Fibroblast of pulmonary artery (primary cell): ENCODE results near the gene LRRC41.

Source experiments
- DNase-seq: peaks from one replicate; pipeline ENCODE4 v3.0.0-alpha.2; 2010; ENCODE audit warnings: low read depth
- H3K4me3 ChIP-seq: replicated peaks from 2 replicates; pipeline ENCODE4 v1.5.1; 2011; ENCODE audit warnings: low read depth, mild to moderate bottlenecking, control low read depth, low read length, moderate library complexity
- CTCF ChIP-seq: IDR thresholded peaks from 2 replicates; pipeline ENCODE4 v1.5.1; 2011; ENCODE audit warnings: mild to moderate bottlenecking, control low read depth, low read length, inconsistent platforms; ENCODE audit errors: missing control alignments

The LRRC41 gene, protein sequence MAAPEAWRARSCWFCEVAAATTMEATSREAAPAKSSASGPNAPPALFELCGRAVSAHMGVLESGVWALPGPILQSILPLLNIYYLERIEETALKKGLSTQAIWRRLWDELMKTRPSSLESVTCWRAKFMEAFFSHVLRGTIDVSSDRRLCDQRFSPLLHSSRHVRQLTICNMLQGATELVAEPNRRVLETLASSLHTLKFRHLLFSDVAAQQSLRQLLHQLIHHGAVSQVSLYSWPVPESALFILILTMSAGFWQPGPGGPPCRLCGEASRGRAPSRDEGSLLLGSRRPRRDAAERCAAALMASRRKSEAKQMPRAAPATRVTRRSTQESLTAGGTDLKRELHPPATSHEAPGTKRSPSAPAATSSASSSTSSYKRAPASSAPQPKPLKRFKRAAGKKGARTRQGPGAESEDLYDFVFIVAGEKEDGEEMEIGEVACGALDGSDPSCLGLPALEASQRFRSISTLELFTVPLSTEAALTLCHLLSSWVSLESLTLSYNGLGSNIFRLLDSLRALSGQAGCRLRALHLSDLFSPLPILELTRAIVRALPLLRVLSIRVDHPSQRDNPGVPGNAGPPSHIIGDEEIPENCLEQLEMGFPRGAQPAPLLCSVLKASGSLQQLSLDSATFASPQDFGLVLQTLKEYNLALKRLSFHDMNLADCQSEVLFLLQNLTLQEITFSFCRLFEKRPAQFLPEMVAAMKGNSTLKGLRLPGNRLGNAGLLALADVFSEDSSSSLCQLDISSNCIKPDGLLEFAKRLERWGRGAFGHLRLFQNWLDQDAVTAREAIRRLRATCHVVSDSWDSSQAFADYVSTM

GRCh38 chr1:46303038-46303871 is at the start of gene LRRC41, which contains the start of gene UQCRH:
LRRC41 (minus strand) TSS chr1:46303616; CDS start chr1:46303322, 294 bp downstream.
UQCRH (plus strand) TSS chr1:46303698; CDS start chr1:46303767, 69 bp downstream.
- TF ChIP-seq CTCF = no peak
- peak within 1 kb of the TSS; percentile 97 for H3K4me3 ChIP-seq
- peak; percentile 98 for DNase-seq

DNA sequence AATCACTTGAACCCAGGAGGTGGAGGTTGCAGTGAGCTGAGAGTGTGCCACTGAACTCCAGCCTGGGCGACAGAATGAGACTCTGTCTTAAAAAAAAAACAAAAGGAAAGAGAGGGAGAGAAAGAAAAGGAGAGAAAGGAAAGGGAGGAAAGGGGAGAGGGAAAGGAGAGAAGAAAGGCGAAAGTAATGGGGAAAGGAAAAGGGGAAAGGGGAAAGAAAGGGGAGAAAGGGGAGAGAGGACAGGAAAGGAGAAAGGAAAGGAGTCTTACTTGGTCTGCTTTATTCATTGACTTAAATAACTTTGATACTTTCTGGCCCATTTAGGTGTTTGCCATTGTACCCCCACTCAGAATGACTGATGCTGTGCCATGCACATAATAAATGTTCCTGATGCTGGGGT is 48.9 kb upstream of the LRRC41 start:
- H3K4me3 ChIP-seq = no peak overlapping the region
- TF ChIP-seq CTCF = no peak
- no peak for DNase-seq

- H3K4me3 ChIP-seq = no peak overlapping the region
- no peak for DNase-seq
- TF ChIP-seq CTCF = no peak
Observed at GRCh38 chr1:46345281-46345680, 41.9 kb upstream of the LRRC41 start.

DNA sequence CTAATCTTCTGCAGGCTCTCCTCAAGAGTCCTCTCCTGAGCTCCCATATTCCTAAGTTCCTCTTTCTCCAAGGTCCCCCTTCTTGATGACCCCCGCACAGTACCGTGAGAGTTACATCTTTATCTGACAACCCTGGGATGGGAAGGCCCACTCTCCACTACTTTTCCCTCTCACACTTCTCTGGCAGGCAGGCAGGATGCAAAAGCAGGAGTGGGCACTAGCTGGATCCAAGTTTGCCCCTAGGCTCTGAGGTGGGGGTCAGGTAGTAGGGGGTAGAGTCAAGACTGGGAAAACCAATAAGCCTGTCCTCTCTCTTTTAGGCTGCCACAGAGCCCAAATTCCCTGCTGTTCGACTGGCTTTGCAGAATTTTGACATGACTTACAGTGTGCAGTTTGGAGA is 41.1 kb upstream of the LRRC41 start:
- DNase-seq = no peak
- TF ChIP-seq CTCF = no peak
- H3K4me3 ChIP-seq = no peak overlapping the region

- no peak for TF ChIP-seq CTCF
- no peak overlapping the region for H3K4me3 ChIP-seq
- DNase-seq = no peak
Observed at GRCh38 chr1:46343705-46344104, 40.3 kb upstream of the LRRC41 start.

- TF ChIP-seq CTCF = no peak
- DNase-seq = no peak
- no peak overlapping the region for H3K4me3 ChIP-seq
Observed at GRCh38 chr1:46343351-46343695, 39.9 kb upstream of the LRRC41 start.
